DOHH2 (cell line): Measurements from ENCODE around the gene PRKAR1B.
"Not testable (repeated sequence)": the region's sequence is repeated elsewhere in the genome, so short reads cannot be mapped to it uniquely, and the experiment has no call there.

Experiments
- H3F3A ChIP-seq: fragments of 200-600 bp; sonication (generic), shearing (Covaris generic); 2 replicates; pipeline ENCODE4 v1.6.0; 2016; ENCODE audit warnings: antibody characterized with exemption, mild to moderate bottlenecking; ENCODE audit not compliant: control insufficient read depth, insufficient read depth
- H3K27ac ChIP-seq: fragments of 200-600 bp; sonication (generic); 2 replicates; pipeline ENCODE4 v1.5.1; 2014; ENCODE audit warnings: low read depth, mild to moderate bottlenecking, low read length, moderate library complexity
- H3K27me3 ChIP-seq: fragments of 200-600 bp; sonication (generic); 2 replicates; pipeline ENCODE4 v1.6.1; 2014; ENCODE audit warnings: mild to moderate bottlenecking, low read length, mixed read lengths; ENCODE audit not compliant: control insufficient read depth
- H3K36me3 ChIP-seq: fragments of 200-600 bp; sonication (generic); 2 replicates; pipeline ENCODE4 v1.6.1; 2014; ENCODE audit warnings: mild to moderate bottlenecking, low read length, moderate library complexity, mixed read lengths; ENCODE audit not compliant: control insufficient read depth
- H3K4me1 ChIP-seq: fragments of 200-600 bp; sonication (generic); 2 replicates; pipeline ENCODE4 v1.6.1; 2014; ENCODE audit warnings: mild to moderate bottlenecking, low read length, mixed read lengths; ENCODE audit not compliant: control insufficient read depth
- H3K4me2 ChIP-seq: fragments of 200-600 bp; sonication (generic); 2 replicates; pipeline ENCODE4 v1.6.0; 2014; ENCODE audit warnings: mild to moderate bottlenecking, low read length, moderate library complexity
- H3K4me3 ChIP-seq: fragments of 200-600 bp; sonication (generic); 2 replicates; pipeline ENCODE4 v1.5.1; 2014; ENCODE audit warnings: mild to moderate bottlenecking, low read length, mixed read lengths
- H3K79me2 ChIP-seq: fragments of 200-600 bp; sonication (generic); 2 replicates; pipeline ENCODE4 v1.6.1; 2014; ENCODE audit warnings: mild to moderate bottlenecking, low read length, mixed read lengths; ENCODE audit not compliant: control insufficient read depth
- H3K9me2 ChIP-seq: fragments of 200-600 bp; sonication (generic); replicated peaks from 2 replicates; pipeline ENCODE4 v1.6.1; 2014; ENCODE audit warnings: mild to moderate bottlenecking, low read length, mixed read lengths; ENCODE audit not compliant: control insufficient read depth
- H3K9me3 ChIP-seq: fragments of 200-600 bp; sonication (generic); 2 replicates; pipeline ENCODE4 v1.6.1; 2014; ENCODE audit warnings: antibody characterized with exemption, low read length, mixed read lengths; ENCODE audit not compliant: control insufficient read depth, insufficient read depth
- H4K20me1 ChIP-seq: fragments of 200-600 bp; sonication (generic); 2 replicates; pipeline ENCODE4 v1.6.0; 2014; ENCODE audit warnings: low read depth, mild to moderate bottlenecking, antibody characterized with exemption, low read length, moderate library complexity; ENCODE audit not compliant: control insufficient read depth, insufficient read depth
- CTCF ChIP-seq: fragments of 200-600 bp; sonication (generic); IDR thresholded peaks from one replicate; pipeline ENCODE4 v1.5.1; 2014; ENCODE audit warnings: antibody characterized with exemption, mild to moderate bottlenecking, low read depth, low read length; ENCODE audit not compliant: poor library complexity, severe bottlenecking
- EZH2phosphoT487 ChIP-seq: fragments of 200-600 bp; sonication (generic); IDR thresholded peaks from 2 replicates; pipeline ENCODE4 v1.6.1; 2017; ENCODE audit warnings: borderline replicate concordance, mild to moderate bottlenecking, antibody characterized with exemption, low read length, moderate library complexity, mixed read lengths

PRKAR1B gene

GRCh38 chr7:655758-656157 lies 71.3 kb downstream of the PRKAR1B start:
- Histone ChIP-seq H3K4me1 (no peaks in the 10 kb centered on the region), H3K9me2 (no peaks in the 10 kb centered on the region), H4K20me1 (no peaks in the 10 kb centered on the region), H3K9me3 (peaks cover 45% of the 10 kb centered on the region; the same call in 1 of the 2 replicates), H3K36me3 (peaks cover 45% of the 10 kb centered on the region), H3K4me3 (no peak overlapping the region), H3K79me2 (peaks cover 49% of the 10 kb centered on the region), H3K4me2 (no peak overlapping the region), H3F3A (peaks cover 5% of the 10 kb centered on the region; the same call in 1 of the 2 replicates), H3K27ac (no peak overlapping the region), H3K27me3 (no peaks in the 10 kb centered on the region)
- TF ChIP-seq EZH2phosphoT487, result no peak
- no peak for TF ChIP-seq CTCF

GRCh38 chr7:653829-654764 lies 73.0 kb downstream of the PRKAR1B start:
- peaks cover 49% of the 10 kb centered on the region for H3K79me2 ChIP-seq
- no peaks in the 10 kb centered on the region for H3K9me2 ChIP-seq
- peaks cover 45% of the 10 kb centered on the region; the same call in 1 of the 2 replicates for H3K9me3 ChIP-seq
- TF ChIP-seq EZH2phosphoT487 (no peak), CTCF (no peak)
- H3K27me3 ChIP-seq, result no peaks in the 10 kb centered on the region
- no peak overlapping the region for H3K27ac ChIP-seq
- no peaks in the 10 kb centered on the region for H4K20me1 ChIP-seq
- H3F3A ChIP-seq, result peaks cover 5% of the 10 kb centered on the region; the same call in 1 of the 2 replicates
- no peak overlapping the region for H3K4me3 ChIP-seq
- H3K36me3 ChIP-seq, result peaks cover 45% of the 10 kb centered on the region
- H3K4me2 ChIP-seq, result no peak overlapping the region
- no peaks in the 10 kb centered on the region for H3K4me1 ChIP-seq

GRCh38 chr7:652881-653280 lies 74.2 kb downstream of the PRKAR1B start:
- H3K9me3 ChIP-seq, result peaks cover 45% of the 10 kb centered on the region; the same call in 1 of the 2 replicates
- no peaks in the 10 kb centered on the region for H3K27me3 ChIP-seq
- no peaks in the 10 kb centered on the region for H3K4me1 ChIP-seq
- no peak overlapping the region for H3K4me3 ChIP-seq
- peaks cover 45% of the 10 kb centered on the region for H3K36me3 ChIP-seq
- TF ChIP-seq CTCF (no peak), EZH2phosphoT487 (no peak)
- H3F3A ChIP-seq, result peaks cover 5% of the 10 kb centered on the region; the same call in 1 of the 2 replicates
- no peaks in the 10 kb centered on the region for H4K20me1 ChIP-seq
- H3K79me2 ChIP-seq, result peaks cover 49% of the 10 kb centered on the region
- no peak overlapping the region for H3K27ac ChIP-seq
- H3K9me2 ChIP-seq, result no peaks in the 10 kb centered on the region
- no peak overlapping the region for H3K4me2 ChIP-seq

GRCh38 chr7:652167-652566 lies 74.9 kb downstream of the PRKAR1B start:
- not testable (repeated sequence) for H3F3A ChIP-seq, H4K20me1 ChIP-seq, H3K27ac ChIP-seq, H3K4me3 ChIP-seq, H3K9me2 ChIP-seq, H3K4me1 ChIP-seq, H3K27me3 ChIP-seq, H3K4me2 ChIP-seq
- H3K9me3 ChIP-seq, result peaks cover 45% of the 10 kb centered on the region; the same call in 1 of the 2 replicates
- peaks cover 41% of the 10 kb centered on the region for H3K36me3 ChIP-seq
- H3K79me2 ChIP-seq, result peaks cover 49% of the 10 kb centered on the region
